KG1 (cell line): ENCODE data around the gene SRSF4.
"Not testable (repeated sequence)": the region's sequence is repeated elsewhere in the genome, so short reads cannot be mapped to it uniquely, and the experiment has no call there.

Experiments
- DNase-seq: peaks from one replicate; lab custom pipeline; 2025; lab: John Stamatoyannopoulos, UW

Gene SRSF4

GRCh38 chr1:29181413-29182225 is at the start of gene SRSF4:
Gene SRSF4 (minus strand): TSS chr1:29181900. CDS start chr1:29181752, 148 bp downstream.
- peak; percentile 96 for DNase-seq

DNA sequence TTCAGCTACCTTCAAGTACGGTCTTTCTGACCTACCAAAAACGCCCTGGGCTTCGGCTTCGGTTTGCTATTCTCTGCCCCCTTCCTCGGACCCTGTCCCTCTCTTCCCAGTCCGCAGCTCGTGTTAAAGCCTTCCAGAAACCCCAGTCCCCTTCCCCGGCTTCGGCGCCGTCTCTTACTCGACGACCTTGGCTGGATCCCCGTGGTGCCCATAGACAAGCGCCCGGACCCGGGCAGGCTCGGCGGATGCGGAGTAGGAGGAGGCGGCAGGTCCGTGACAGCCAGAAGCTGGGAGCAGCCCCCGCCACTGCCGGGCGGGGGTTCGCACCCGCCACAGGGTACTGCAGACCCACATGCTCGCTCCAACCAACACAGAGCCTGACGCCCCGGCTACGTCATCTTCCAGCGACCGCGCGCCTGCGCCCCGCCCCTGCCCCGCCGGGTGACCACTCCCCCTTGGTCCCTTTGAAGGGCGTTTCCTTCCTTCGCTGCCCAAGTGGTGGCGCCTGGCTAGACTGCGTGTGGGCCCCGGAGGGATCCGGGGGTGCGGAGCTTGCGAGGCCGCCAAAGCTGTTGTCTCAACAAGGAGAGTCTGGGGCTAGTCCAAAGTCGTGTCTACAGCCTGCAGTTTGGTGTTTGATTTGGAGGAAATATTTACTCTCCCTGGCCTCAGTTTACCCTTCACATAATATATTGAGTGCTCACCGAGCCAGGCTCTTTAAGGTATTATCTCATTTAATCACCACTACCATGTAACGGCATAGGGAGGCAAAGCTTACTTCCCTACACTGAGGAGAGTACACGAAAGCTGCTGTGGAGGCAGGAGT is 49.1 kb upstream of the SRSF4 start, which contains the start of gene MECR:
Gene MECR (minus strand): TSS at position 382 of the 826 bp plus-strand sequence. CDS start 28 bp downstream, at position 354.
- DNase-seq, result peak; percentile 91

GRCh38 chr1:29230204-29230552 is 48.5 kb upstream of the SRSF4 start:
- DNase-seq, result no peak

DNA sequence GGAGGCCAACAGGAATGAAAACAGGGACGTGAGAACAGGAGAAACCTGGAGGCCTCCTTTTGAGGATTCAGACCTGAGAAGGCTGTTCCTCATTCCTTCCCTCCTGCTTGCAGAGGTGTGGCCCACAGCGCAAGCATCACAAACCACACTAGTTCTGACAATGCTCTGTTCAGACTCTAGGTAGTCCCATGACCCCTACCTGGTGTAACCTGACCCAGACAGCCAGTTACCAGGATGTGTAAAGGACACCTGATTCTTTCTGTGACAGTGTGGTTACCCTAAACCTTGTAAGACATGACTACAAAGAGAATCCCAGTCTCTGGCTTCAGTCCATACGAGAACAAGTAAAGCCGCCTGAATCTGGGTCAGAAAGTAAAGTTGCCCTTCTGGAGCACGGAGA is 45.8 kb upstream of the SRSF4 start:
- no peak for DNase-seq

- DNase-seq, result no peak
These were observed 43.7 kb upstream of the SRSF4 start for GRCh38 chr1:29225361-29225760.

DNA sequence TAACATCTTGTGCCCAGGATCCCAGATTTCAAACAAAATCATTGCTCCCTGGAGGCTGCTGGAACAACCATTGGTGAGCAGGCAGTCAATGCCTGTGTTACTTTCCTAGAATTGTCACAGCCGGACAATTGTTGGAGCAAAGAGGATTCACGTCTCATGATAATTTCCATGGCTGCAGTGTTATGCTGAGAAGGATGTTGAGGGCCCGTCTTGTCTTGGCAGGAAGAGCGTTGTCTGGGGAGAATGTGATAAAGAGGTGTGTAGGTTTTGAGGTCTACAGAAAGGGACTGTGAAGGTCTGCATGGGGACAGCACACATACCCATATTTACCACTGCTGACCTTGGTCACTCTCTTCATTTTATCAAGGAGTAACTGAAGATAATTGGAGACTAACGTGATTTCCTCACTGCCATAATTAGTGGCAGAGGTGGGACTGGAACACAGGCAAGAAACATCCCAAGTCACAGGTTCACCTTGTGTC is 42.7 kb upstream of the SRSF4 start:
- no peak for DNase-seq

- no peak for DNase-seq
These were observed 41.8 kb upstream of the SRSF4 start for GRCh38 chr1:29223521-29223920.

DNA sequence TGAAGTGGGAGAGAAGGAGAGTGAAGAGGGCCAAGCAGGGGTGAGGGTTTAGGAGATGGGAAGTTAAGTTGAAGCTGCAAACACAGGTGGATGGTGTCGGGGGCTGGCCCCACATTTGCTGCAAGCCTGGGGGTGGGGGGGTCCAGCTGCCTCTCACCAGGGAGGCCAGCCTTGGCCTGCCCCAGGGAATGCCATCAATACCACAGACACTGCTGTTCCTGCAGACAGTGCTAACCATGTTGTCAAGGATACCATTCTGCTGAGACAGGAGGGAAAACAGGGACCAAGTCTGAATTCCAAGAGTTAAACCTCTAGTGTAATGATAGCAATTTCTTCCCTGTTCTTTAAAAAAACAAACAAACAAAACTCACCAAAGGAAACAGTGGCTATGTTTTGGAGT is 41.0 kb upstream of the SRSF4 start:
- DNase-seq, result no peak

- not testable (repeated sequence) for DNase-seq
These were observed 40.6 kb upstream of the SRSF4 start for GRCh38 chr1:29222260-29222659.

DNA sequence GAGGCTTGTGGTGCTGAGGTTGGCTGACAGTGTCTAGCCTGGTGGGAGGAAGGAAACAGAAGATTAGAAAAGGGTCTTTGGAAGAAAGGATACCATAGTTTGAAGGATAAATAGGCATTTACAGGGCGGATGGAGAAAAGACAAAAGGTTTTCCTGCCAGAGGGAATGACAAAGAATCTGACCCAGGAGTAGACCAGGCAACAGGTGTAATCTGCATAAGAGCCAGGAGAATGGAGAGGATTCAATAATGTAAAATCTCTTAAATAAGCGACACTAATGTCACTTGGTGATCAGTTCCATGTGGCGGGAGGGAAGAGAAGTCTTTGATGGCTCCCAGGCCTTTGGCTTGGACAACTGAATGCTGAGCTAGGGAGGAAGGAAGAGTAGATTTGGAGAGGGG is 39.6 kb upstream of the SRSF4 start:
- DNase-seq, result no peak

GRCh38 chr1:29218223-29218622 is 36.5 kb upstream of the SRSF4 start:
- DNase-seq, result no peak

DNA sequence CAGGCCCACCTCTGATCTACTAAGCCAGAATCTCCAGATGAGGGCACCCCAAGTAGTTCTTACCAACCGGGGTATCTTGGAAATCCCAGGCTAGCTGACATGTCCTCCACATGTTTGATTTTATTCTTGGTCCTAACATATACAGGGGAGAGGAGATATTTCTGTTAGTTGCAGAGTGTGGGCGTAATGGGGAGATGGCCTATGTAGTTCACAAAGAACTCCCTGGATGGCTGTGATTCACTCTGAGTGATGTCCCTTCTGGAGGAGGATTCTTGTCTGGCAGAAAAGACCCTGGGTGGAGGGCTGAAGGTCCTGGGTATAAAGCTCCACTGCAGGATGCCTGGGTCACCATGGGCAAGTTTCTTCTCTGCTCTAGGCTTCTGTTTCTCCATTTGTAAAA is 35.9 kb upstream of the SRSF4 start:
- DNase-seq, result no peak

- no peak for DNase-seq
These were observed 31.4 kb upstream of the SRSF4 start for GRCh38 chr1:29213055-29213454.

DNA sequence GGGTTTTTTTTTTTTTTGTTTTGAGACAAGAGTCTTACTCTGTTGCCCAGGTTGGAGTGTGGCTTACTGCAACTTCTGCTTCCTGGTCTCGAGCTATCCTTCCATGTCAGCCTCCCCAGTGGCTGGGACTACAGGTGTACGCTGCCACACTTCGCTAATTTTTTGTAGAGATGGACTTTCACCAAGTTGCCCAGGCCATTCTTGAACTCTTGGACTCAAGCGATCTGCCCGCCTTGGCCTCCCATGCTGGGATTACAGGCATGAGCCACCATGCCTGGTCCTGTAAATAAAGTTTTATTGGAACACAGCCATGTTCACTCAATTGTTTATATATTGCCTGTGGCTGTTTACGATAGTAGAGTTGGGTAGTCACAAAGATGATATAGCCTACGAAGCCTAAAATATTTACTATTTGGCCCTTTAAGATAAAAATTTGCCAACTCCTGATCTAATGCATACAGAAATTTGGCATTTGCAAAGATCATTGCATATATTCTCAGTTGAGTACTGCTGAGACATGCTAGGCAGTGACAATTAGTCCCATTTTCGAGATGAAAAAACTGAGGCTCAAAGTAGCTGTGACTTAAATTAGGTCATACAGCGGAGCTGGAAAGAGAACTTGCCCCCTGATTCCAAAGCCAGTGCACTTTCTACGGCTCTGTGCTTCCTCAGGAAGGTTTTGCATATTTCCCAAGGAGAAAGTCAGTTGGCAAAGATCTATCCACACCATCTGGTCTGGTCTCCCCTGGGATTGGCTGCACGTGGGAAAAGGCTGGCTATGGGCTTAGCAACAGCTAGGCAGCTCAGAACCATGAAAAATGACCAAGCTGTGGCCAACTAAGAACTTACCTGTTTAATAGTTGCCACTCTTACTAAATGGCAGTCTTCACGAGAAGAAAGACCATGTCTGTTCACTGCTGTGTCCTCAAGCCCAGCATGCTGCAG is 29.7 kb upstream of the SRSF4 start:
- DNase-seq, result no peak

DNA sequence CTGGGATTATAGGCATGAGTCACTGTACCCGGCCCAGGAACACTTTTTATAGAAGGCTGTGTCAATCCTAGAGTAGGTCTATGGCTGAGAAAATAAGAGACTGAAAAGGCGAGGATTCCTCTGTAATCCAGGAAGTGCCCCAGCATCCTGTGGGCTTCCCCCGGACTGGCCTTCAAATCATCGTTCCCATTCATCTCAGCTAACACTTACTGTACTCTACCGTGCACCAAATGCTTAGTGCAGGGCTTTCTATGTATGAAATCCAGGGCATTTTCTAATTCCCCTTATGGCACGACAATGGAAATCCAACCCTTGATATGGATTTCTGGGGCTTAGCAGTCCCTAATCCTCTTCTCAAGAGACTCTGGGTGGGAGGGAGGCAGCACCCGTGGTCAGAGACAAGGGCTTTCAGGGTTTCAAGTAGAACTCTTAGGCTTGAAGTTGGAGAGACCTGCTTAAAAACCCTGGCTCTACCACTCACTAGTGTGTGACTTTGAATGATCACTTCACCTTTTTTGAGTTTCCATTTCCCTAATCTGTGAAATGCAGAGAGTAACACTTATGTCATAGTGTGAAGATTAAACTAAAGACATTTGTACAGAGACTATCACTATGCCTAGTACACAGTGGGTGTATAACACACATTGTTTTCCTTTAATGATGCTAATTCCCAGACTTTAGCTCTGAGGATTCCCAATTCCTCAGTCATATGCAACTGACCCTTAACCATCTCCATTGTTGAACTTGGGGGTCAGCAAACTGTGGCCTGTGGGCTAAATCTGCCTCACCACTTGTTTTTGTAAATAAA is 28.8 kb upstream of the SRSF4 start:
- no peak for DNase-seq

DNA sequence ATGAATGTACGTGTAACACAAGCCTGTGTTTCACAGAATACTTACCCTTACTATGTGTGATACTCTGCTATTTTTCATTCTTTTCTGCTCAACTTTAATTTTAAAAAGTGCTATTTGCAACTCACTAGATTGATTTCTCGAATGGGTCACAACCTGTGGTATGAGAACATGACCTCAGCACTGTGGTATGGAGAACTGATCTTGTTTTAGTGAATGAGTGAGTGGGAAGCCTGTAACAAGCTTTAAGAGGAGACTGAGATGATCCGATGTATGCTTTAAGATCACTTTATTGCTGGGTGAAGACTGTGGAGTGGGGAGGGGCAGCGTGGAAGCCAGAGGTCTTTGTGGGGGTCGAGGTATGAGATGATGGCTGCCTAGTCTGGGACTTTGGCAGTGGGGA is 27.5 kb upstream of the SRSF4 start:
- DNase-seq, result no peak

DNA sequence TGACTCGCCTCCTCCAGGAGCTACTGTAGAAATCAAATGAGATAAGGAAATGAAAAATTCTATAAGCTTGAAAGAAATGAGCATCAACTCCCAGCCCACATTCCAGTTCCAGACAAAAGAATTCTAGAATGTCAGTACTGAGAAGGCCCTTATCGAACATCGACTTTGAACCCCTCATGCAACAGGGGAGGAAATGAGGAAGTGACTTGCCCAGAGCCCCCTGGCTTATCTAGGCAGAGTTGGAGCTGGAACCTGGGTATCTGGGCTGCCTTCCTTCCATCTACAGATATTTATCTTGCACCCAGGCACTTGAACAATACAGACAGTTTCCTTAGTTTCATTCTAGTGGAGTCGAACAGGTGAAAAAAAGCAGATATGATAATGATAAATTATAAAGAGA is 26.7 kb upstream of the SRSF4 start:
- DNase-seq, result no peak

GRCh38 chr1:29202584-29203340 is 21.1 kb upstream of the SRSF4 start:
- peak; percentile 56 for DNase-seq

DNA sequence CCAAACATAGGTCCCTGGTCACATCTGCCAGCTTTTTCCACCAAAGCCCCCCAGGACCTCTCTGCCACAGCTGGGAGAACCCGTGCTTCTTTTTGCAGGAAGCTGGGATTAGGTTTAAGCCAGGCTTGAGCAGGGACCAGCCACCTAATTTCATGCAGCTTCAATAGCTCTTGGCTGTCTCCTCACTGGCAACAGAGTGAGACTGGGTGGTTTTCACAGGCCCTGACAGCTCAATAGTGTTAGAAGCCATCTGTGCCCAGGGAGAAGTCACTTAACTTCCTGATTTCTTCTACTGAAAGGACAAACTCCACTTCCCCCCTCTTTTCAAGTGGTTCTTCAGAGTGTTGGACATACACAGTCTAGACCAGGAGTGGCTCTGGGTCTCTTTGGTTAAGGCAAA is 20.4 kb upstream of the SRSF4 start:
- no peak for DNase-seq

GRCh38 chr1:29201595-29202051 is 19.9 kb upstream of the SRSF4 start:
- DNase-seq, result no peak
